ENCODE results near the gene MCM5.
A peak's percentile ranks its signal among the peaks of the same experiment; 100 is the strongest.
"Not testable (repeated sequence)": the region's sequence is repeated elsewhere in the genome, so short reads cannot be mapped to it uniquely, and the experiment has no call there.

Gene MCM5

DNA sequence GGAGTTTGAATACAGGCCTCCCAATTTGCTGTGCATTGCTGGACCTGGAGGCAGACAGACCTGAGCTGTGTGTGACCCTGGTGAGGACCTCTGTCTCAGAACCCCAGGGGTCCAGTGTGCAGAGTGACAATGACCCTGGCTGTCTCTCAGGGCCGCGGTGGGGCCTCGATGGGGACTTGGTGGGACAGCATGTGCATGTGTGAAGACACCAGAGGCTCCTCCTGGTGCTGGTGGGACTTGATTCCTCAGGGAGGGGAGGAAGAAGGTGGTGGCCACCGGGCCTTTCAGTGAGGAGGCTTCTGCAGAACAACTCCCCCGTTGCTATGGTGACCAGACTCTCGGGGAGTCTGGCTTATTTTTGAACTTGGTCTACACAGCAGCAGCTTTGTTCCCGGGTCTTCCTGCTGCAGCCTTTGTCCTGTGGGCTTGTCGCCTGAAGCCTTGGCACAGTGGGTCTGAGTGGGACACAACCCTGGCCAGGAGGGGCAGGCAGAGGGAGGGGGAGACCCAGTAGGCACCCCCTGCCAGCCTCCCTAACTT lies 35.3 kb downstream of the MCM5 start:
- DNase-seq = no peak

DNA sequence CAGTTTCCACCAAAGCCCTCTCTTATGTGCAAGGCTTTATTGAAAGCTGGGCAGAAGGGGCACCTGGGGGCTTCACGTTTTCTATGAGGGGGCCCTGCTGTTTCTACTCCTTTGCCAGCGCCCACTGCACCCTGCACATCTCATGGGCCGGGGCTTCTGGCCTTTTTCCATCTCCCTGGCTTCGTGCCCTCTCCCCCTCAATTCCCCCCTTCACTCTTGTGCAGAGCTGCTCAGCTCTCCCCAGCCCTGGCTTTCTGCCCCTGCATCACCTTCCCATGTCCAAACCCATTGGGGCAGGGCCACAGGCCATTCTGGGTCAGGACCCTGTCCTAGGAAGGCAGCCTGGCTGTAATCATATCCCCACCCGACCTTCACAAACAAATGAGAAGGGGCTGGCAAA lies 36.5 kb downstream of the MCM5 start:
- no peak for DNase-seq

DNA sequence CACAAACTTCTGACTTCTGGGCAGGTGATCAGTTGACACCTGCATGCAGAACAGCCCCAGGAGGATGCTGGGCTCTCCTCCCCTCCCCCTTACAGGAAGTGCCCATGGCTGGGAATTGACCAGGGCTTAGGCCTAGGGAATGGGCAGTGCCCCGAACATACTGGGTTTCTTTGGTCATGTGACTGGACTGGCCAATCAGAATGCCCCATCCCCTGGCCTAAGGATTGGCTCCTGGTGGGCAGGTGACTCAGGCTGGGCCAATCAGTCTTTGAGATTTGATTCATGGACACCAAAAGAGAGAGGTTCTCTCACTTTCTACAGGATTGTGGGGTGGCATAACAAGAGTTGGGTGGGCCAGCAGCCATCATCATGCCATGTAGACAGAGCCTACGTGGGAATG lies 37.1 kb downstream of the MCM5 start:
- DNase-seq = no peak

DNA sequence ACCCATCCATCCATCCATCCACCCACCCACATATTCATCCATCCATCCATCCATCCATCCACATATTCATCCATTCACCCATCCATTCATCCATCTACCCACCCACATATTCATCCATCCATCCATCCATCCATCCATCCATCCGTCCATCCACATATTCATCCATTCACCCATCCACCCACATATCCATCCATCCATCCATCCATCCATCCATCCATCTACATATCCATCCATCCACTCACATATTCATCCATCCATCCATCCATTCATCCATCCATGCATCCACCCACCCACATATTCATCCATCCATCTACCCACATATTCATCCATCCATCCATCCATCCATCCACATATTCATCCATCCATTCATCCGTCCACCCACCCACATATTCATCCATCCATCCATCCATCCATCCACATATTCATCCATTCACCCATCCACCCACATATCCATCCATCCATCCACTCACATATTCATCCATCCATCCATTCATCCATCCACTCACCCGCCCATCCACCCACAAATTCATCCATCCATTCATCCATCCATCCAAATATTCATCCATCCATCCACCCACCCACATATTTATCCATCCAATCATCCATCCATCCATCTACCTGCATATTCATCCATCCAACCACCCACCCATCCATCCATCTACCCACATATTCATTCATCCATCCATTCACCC lies 38.9 kb downstream of the MCM5 start:
- not testable (repeated sequence) for DNase-seq

DNA sequence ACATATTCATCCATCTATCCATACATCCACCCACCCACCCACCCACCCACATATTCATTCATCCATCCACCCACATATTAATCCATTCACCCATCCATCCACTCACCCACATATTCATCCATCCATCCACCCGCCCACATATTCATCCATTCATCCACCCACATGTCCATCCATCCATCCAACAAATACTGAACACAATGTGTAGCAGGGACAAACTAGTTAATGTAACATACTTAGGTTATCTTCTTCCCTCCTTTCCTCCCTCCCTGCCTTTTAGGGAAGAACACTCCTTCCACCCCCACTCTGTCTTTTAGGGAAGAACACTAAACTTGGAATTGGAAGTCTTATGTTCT lies 39.4 kb downstream of the MCM5 start:
- no peak for DNase-seq

DNA sequence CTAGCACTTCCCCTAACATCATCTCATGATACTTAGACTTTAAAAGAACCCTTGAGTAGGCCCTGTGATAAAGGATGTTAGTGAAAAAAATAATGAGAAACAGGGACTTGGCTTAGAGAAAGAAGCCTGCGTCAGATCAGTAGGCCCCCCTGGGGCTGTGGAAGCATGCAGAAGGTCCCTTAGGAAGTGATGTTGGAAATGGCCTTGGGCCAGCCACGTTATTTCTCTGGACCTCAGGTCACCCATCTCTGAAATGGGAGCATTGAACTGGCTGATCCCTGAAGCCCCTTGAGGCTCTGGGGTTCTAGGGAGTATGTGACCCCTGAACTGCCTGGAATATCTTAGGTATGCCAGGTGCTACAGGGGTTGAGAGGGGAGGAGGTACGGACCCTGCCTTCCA lies 40.2 kb downstream of the MCM5 start:
- no peak for DNase-seq

DNA sequence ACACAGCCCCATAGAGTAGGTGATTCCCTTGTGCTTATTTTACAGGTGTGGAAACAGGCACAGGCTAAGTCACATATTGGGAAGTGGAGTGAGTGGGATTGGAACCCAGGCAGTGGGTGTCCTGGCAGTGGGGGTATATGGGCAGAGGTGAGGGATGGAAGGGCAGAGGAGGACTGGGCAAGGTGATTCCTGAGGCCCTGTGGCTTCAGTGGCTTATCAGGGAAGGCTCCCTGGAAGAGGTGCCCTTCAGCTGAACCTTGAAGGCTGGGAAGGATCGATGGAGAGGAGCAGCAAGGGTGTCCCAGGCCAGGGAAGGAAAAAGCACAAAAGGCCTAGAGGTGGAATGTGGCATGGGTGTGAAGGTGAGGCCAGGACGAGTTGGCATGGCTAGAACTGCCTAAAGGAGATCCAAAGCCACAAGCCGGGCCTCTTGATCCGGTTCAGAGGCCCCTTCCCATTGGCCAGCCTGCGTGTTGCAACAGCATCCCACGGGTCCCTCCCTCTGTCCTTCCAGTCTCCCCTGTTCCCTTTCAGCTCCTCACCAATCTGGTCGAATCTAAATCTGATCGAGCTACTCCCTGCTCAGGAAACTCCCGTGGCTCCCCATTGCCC lies 41.7 kb downstream of the MCM5 start:
- DNase-seq = no peak

DNA sequence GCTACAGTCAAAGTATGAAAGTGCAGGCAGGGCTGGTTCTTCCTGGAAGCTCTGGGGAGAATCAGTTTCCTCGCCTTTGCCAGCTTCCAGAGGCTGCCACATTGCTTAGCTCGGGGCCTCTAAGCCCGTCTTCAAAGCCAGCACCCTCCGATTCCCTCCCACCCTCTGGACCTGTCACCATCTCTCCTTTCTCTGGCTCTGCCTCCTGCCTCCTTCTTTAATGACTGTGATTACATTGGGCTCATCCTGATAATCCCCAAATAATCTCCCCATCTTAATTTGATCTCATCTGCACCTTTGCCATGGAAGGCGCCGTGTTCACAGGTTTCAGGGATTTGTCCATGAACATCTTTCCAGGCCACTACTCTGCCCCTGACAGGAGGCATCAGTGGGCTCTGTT lies 42.5 kb downstream of the MCM5 start:
- DNase-seq = no peak

DNA sequence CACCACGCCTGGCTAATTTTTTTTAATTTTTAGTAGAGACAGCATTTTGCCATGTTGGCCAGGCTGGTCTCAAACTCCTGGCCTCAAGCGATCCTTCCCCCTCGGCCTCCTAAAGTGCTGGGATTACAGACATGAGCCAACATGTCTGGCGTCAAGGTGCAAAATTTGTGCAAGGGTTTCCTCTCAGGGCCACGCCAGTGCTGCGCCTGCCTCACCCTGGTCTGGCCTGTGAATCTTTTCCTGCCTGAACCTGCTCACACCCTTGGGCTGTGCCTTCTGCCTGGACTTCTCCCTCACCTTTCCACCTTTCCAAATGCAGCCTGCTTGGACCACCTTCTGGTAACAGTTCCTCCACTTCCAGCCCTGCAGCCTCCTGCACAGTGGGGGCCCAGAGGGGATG lies 43.4 kb downstream of the MCM5 start:
- no peak for DNase-seq

DNA sequence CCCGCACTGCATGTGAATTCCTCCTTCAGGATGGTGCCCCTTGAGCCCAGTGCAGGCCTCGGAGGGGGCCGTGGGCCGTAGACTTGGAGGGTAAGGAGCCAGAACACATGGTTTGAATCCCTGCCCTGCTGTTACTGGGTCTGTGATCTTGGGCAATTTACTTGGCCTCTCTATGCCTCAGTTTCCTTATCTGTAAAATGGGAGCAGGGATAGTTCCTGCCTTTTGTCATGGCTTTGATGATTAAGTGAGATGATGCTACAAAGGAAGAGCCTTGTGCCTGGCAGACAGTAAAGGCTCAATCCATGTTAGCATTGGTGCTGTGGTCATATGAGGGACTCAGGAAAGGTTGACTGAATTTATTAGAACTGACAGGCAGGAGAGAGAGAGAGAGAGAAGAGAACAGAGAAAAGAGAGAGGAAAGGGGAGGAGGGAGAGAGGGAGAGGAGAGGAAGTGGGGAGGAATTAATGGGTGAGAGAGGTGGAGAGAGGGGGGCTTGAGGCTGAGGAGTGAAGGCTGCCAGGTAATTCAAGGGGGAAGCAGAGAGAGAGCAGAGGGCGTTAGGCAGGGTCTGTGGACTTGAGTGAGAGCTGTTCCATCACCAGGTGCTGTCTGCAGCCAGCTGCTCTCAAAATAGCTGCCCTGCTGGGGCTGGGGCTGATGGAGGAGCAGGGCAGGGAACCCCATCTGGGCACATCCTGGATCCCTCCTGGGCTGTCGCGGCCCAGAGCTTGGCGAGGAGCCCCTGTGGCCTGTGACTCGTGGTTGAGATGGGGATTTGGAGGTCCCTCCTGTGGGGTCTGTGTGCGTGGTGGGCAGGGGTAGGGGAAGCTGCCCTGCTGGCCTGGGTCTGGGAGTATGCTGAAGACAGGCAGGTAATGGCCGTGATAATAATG lies 44.1 kb downstream of the MCM5 start:
- DNase-seq = no peak

DNA sequence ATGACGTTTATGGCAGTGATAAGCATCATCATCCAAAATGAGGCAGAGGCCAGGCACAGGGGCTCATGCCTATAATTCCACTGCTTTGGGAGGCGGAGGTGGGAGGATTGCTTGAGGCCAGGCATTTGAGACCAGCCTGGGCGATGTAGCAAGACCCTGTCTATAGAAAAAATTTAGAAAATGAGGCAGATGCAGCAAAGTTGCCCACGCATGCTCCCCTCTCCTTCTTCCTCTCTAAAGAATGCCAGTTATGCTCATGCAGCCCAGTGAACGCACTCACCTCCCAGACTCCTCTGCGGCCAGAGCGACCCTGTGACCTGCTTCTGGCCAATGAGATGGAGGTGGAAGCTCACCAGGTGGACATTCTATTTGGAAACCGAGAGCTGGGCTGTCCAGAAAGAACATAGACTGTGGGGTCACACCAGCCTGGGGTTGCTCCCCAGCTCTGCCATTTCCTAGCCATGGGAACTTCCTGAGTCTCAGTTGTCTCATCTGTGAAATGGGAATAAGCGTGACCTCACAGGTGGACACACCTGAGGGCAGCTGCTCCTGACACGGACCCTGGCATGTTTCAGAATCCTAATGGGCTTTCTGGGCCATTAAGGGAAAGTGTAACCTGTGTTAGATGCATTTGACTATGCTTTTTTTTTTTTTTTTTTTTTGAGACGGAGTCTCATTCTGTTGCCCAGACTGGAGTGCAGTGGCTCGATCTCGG lies 44.9 kb downstream of the MCM5 start:
- no peak for DNase-seq

DNA sequence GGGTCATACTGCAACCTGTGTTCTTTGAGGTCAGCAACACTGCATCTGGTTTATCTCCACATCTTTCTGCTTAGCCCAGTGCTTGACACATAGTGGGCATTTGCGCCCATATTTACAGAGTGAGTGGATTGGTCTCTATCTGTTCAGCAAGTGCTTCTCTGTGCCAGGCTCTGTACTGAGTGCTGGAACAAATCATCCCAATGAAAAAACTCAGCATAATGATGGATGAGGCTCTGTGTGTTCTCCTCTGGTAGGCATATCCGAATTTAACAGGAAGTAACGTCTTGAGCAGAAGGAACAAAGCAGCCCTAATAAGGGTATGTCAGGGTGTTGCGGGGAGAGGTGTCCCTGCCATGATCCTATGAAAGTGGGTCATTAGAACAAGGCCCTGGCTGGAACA lies 46.0 kb downstream of the MCM5 start:
- no peak for DNase-seq

DNA sequence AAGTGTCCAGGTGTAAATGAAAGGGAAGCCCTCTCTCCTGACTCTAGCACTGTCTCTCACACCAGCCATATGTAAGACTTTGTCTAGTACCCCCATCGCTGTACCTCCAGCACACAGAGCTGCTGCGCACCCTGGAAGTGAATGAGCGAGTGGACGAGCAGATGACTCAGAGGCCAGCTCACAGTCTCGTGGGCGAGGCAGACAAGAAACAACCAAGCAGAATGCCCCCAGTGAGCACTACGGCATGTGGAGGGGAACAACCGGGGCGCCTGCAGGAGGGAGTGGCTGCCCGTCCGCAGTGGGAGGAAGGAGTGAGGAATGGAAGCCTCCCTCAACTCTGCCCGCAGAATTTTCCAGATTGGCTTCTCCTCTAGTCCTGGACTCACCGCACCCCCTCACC lies 46.4 kb downstream of the MCM5 start:
- DNase-seq = peak; percentile 74

DNA sequence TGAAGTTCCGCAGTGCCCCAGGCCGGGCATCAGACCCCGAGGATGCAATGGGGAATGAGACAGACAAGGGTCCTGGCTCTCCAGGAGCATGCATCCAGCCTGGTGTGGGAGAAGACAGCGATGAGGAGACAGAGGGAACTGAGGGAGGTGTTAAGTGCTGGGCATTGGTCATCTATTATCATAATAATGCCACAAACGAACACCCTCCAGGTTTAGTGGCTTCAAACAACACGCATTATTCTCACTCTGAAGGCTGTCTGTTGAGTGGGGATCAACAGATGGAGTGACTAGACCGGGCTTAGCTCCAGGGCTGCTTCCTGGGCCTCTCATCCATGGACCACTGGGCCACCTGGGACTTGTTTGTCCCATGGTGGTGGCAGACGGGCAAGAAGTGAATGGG lies 48.6 kb downstream of the MCM5 start:
- no peak for DNase-seq

DNA sequence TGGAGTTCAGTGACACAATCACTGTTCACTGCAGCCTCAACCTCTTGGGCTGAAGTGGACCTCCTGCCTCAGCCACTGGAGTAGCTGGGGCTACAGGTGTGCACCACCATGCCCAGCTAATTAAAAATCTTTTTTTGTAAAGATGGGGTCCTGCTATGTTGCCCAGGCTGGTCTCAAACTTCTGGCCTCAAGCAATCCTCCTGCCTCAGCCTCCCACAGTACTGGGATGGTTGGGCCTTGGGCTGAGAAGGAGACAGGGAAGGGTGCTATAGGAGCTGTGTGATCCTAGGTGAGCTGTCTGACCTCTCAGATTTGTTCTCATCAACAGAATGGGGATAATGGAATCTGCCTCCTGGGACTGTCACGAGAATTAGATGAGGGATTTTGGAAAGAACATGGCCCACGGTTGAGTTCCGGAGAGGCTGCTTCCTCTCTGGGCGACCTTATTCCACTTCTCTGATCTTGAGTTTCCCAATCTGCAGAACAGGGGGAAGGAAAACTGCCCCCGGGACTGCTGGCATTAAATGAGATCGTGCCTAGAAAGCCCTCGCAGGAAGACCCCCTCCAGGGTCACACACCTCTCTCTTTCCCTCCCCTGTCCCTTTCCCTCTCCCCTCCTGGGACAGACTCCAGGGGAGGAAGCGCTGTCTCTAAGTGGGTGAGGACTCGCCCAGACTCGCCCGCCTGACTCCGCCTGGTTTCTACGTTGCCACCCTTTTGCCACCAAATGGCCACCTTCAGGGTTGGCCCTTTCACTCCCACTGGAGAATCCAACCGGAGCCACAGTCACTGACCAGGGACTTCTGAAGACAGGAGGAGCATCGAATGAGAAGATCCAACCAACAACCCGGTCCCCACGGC lies 50.1 kb downstream of the MCM5 start:
- DNase-seq = no peak

DNA sequence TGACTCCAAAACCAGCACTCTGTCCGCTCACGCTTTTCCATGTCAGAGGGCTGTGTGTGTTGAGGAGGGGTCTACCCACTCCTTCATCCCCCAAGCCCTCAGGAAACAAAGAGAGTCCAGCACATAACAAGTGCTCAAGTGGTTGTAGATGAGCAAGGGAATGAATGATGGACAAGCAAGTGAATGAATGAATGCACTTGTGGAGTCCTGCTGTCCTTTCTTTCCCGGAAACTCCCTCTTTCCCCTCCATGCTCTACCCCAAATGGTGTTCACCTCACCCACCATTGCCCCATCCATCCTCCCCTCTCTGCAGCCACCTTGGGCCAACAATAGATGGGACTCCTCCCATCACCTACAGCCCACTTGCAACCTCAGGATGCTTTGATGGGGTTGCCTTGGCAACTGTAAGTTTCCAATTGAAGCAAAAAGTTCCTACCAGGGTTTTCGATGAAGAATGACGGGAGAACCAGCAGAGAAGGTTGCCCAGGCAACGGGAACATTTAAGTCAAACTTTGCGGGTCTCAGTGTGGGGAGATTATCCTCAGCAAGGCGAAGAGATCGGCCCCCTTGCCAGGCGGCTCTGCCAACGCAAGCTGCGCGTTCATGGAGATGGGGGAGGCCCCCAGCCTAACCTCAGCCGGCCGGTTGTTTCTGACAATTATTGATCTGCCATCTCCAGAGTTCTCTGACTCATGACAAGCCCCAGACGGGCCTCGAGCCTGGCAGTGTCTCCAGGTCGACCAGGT lies 51.1 kb downstream of the MCM5 start:
- no peak for DNase-seq

DNA sequence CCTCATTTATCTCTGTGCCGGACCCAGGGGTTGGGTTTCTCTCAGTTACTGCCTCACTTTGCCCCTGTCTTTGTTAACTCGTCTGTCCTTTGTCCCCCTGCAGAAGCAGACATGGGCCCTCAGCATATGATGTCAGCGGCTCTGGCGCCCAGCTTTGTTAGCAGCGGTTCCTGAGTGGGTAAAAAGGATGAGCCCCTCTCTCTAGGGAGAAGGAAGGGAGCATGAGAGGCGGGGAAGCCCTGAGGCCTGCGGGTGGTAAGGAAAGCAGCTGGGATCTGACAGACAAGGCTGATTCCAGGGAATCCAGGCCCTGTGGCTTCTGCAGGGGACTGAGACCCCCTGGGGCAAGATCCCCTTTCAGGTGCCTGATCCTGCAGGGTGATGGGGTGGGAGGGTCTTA lies 51.7 kb downstream of the MCM5 start:
- DNase-seq = no peak

DNA sequence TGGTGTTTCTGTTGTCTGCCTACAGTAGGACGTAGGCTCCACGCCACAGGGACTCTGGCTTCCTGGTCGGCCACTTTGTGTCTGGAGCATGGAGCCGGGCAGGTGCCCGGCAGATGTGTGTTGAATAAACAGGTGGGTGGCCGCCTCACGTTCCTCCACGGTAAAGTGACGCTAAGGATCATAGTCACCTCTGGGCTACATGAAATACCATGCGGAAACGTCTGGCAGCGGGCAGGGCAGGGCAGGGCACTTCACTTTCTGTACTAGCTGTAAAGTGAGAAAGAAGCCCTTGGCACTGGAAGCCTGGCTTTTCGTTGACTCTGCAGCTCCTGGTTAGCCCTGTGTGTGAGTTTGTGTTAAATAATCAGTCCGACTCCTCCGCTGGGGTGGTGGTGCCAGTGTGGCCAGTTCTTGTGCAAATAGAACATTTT lies 52.4 kb downstream of the MCM5 start:
- DNase-seq = no peak

DNA sequence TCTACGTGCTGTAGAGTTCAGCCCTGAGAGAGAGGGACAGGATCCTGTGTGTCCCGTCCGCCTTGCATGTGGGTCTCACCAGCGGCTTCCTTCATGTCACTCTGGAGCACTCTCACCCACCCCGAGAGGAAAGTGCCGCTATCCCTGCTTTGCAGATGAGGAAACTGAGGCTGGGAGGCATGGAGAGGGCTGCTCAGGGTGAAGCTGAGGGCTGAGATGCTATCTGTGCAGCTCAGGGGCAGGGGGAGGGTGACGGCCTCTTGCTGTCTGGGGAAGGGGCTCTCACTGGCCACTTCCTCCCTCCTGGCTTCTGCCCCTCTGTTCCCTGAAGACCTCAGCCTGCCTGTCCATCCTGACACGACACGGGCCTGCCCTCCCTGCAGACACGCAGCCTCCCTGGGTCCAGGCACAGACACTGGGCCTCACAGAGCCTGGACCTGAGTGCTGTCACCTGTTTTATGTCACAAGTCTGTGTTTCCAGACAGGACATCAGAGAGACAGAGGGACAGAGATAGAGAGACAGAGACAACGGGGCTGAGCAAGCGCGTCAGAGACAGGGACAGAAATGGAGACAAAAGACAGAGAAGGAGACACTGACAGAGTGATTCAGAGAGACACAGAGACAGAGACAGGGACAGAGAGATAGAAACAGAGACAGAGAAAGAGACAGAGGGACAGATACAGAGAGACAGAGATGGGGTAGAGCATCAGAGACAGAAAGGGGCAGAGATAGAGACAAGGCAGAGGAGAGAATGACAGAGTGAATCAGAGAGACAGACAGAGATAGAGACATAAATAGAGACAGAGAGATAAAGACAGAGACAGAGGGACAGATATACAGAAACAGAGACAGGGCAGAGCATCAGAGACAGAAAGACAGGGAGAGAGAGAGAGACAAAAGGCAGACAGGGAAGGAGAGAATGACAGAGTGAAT lies 53.1 kb downstream of the MCM5 start:
- peak; percentile 64 for DNase-seq

DNA sequence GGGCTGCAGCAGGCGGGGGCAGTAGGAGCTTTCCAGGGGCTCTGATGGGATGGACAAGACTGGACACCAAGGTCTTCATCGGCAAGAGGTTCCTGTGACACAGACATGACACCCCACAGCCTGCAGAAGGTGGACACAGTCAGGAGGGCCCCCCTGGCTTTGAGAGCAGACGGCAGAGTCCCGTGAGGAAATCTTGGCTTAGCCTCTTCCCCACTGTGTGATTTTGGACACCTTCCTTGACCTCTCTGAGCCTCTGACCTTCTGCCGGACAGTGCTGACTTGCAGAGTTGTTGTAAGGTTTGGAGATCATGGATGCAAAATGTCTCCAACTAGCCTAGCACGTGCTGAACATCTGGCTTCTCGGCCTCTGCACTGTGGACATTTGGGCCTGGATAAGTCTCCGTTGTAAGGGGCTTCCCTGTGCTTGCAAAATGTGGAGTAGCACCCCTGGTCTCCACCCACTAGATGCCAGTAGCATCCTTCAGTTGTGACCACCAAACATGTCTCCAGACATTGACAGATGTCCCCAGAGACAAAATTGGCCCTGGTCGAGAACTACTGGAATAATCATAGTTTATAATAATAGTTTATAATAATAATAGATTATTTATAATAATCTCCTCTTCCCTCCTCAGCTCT lies 54.6 kb downstream of the MCM5 start:
- no peak for DNase-seq
